ENCODE data around the gene CPT1B.
A peak's percentile ranks its signal among the peaks of the same experiment; 100 is the strongest.

The CPT1B gene

GRCh38 chr22:50601669-50602337 lies 23.6 kb upstream of the CPT1B start:
- Histone ChIP-seq H3K4me1 (ENCODE audit: control insufficient read depth in 2 of 2, insufficient read depth in 1 of 2, low read depth in 1 of 2, low read length in 2 of 2) (peaks cover 8 to 12% of the 10 kb centered on the region in 2 donors), H3K27me3 (ENCODE audit: control insufficient read depth in 3 of 3, insufficient read depth in 3 of 3, low read depth in 1 of 3, low read length in 3 of 3) (peaks cover 0 to 17% (median 0%) of the 10 kb centered on the region in 3 experiments), H2BK12ac (ENCODE audit: low read length) (no peak overlapping the region), H3K4me3 (ENCODE audit: low read length in 2 of 2) (peak overlapping the region in 1 of 2 donors; percentile 46), H2BK120ac (ENCODE audit: low read depth, low read length) (no peak overlapping the region), H3K27ac (replicated peaks; ENCODE audit: low read length) (no peak overlapping the region), H3K9ac (ENCODE audit: low read depth, low read length, poor library complexity) (no peak overlapping the region), H3K9me3 (replicated peaks in 1 of 2; ENCODE audit: control insufficient read depth in 2 of 2, insufficient read depth in 1 of 2, low read depth in 1 of 2, low read length in 2 of 2) (no peaks in the 10 kb centered on the region), H3K4ac (ENCODE audit: low read length) (no peak overlapping the region), H3K23ac (ENCODE audit: low read depth, low read length, poor library complexity) (peak overlapping the region; percentile 52), H2AFZ (ENCODE audit: low read length) (no peak overlapping the region), H4K8ac (ENCODE audit: low read depth, low read length) (no peak overlapping the region), H3K36me3 (replicated peaks in 1 of 2; ENCODE audit: control insufficient read depth in 2 of 2, insufficient read depth in 2 of 2, low read length in 2 of 2) (peaks cover 0 to 24% of the 10 kb centered on the region in 2 donors), H3K4me2 (ENCODE audit: insufficient read depth, low read length, poor library complexity, severe bottlenecking) (no peak overlapping the region), H3K79me1 (ENCODE audit: low read depth, low read length) (peaks cover 2% of the 10 kb centered on the region), H2BK5ac (ENCODE audit: low read length) (no peak overlapping the region), H4K91ac (ENCODE audit: low read depth, low read length, poor library complexity) (no peak overlapping the region), H2BK15ac (ENCODE audit: low read length) (no peak overlapping the region), H3K14ac (ENCODE audit: low read length) (no peak overlapping the region), H2AK5ac (ENCODE audit: low read depth, low read length) (no peak overlapping the region), H3K18ac (ENCODE audit: low read length) (no peak overlapping the region)
- no CpG with 5 or more reads among the region's 12 CpGs for WGBS, 2 donors (ENCODE audit: extremely low coverage in 2 of 2, insufficient read length in 2 of 2, insufficient replicate concordance in 1 of 2)
- no peak for DNase-seq (ENCODE audit: low spot score)

GRCh38 chr22:50600967-50601668 lies 22.9 kb upstream of the CPT1B start:
- no peak for DNase-seq (ENCODE audit: low spot score)
- Histone ChIP-seq H3K9me3 (replicated peaks in 1 of 2; ENCODE audit: control insufficient read depth in 2 of 2, insufficient read depth in 1 of 2, low read depth in 1 of 2, low read length in 2 of 2) (no peaks in the 10 kb centered on the region), H3K4me3 (ENCODE audit: low read length in 2 of 2) (peak overlapping the region; percentile 46 to 77), H3K36me3 (replicated peaks in 1 of 2; ENCODE audit: control insufficient read depth in 2 of 2, insufficient read depth in 2 of 2, low read length in 2 of 2) (peaks cover 0 to 20% of the 10 kb centered on the region in 2 donors), H4K91ac (ENCODE audit: low read depth, low read length, poor library complexity) (no peak overlapping the region), H2AFZ (ENCODE audit: low read length) (peak overlapping the region; percentile 93), H2BK12ac (ENCODE audit: low read length) (no peak overlapping the region), H3K4me2 (ENCODE audit: insufficient read depth, low read length, poor library complexity, severe bottlenecking) (peak overlapping the region; percentile 57), H3K23ac (ENCODE audit: low read depth, low read length, poor library complexity) (peak overlapping the region; percentile 55), H3K14ac (ENCODE audit: low read length) (no peak overlapping the region), H3K9ac (ENCODE audit: low read depth, low read length, poor library complexity) (peak overlapping the region; percentile 50), H2BK5ac (ENCODE audit: low read length) (no peak overlapping the region), H4K8ac (ENCODE audit: low read depth, low read length) (no peak overlapping the region), H2BK120ac (ENCODE audit: low read depth, low read length) (no peak overlapping the region), H2AK5ac (ENCODE audit: low read depth, low read length) (no peak overlapping the region), H3K18ac (ENCODE audit: low read length) (peak overlapping the region; percentile 57), H3K27ac (replicated peaks; ENCODE audit: low read length) (no peak overlapping the region), H3K79me1 (ENCODE audit: low read depth, low read length) (peaks cover 2% of the 10 kb centered on the region), H2BK15ac (ENCODE audit: low read length) (no peak overlapping the region), H3K4me1 (ENCODE audit: control insufficient read depth in 2 of 2, insufficient read depth in 1 of 2, low read depth in 1 of 2, low read length in 2 of 2) (peaks cover 8 to 12% of the 10 kb centered on the region in 2 donors), H3K4ac (ENCODE audit: low read length) (no peak overlapping the region), H3K27me3 (ENCODE audit: control insufficient read depth in 3 of 3, insufficient read depth in 3 of 3, low read depth in 1 of 3, low read length in 3 of 3) (peaks cover 0 to 17% (median 0%) of the 10 kb centered on the region in 3 experiments)
- no CpG with 5 or more reads among the region's 52 CpGs for WGBS, 2 donors (ENCODE audit: extremely low coverage in 2 of 2, insufficient read length in 2 of 2, insufficient replicate concordance in 1 of 2)

- Histone ChIP-seq H3K79me1 (ENCODE audit: low read depth, low read length) (peaks cover 2% of the 10 kb centered on the region), H3K27ac (replicated peaks; ENCODE audit: low read length) (no peak within 1 kb of the TSS), H3K4me3 (ENCODE audit: low read length in 2 of 2) (peak within 1 kb of the TSS; percentile 46 to 77), H3K9ac (ENCODE audit: low read depth, low read length, poor library complexity) (peak within 1 kb of the TSS; percentile 50), H3K36me3 (replicated peaks in 1 of 2; ENCODE audit: control insufficient read depth in 2 of 2, insufficient read depth in 2 of 2, low read length in 2 of 2) (peaks cover 0 to 15% of the 10 kb centered on the region in 2 donors), H4K91ac (ENCODE audit: low read depth, low read length, poor library complexity) (no peak within 1 kb of the TSS), H3K4ac (ENCODE audit: low read length) (no peak within 1 kb of the TSS), H3K4me2 (ENCODE audit: insufficient read depth, low read length, poor library complexity, severe bottlenecking) (peak within 1 kb of the TSS; percentile 66), H2AFZ (ENCODE audit: low read length) (peak within 1 kb of the TSS; percentile 93), H3K14ac (ENCODE audit: low read length) (no peak within 1 kb of the TSS), H3K4me1 (ENCODE audit: control insufficient read depth in 2 of 2, insufficient read depth in 1 of 2, low read depth in 1 of 2, low read length in 2 of 2) (peaks cover 8 to 12% of the 10 kb centered on the region in 2 donors), H2BK120ac (ENCODE audit: low read depth, low read length) (no peak within 1 kb of the TSS), H3K23ac (ENCODE audit: low read depth, low read length, poor library complexity) (peak within 1 kb of the TSS; percentile 55), H3K18ac (ENCODE audit: low read length) (peak within 1 kb of the TSS; percentile 57), H2BK5ac (ENCODE audit: low read length) (no peak within 1 kb of the TSS), H3K9me3 (replicated peaks in 1 of 2; ENCODE audit: control insufficient read depth in 2 of 2, insufficient read depth in 1 of 2, low read depth in 1 of 2, low read length in 2 of 2) (no peaks in the 10 kb centered on the region), H2AK5ac (ENCODE audit: low read depth, low read length) (no peak within 1 kb of the TSS), H2BK15ac (ENCODE audit: low read length) (no peak within 1 kb of the TSS), H2BK12ac (ENCODE audit: low read length) (no peak within 1 kb of the TSS), H4K8ac (ENCODE audit: low read depth, low read length) (no peak within 1 kb of the TSS), H3K27me3 (ENCODE audit: control insufficient read depth in 3 of 3, insufficient read depth in 3 of 3, low read depth in 1 of 3, low read length in 3 of 3) (peaks cover 0 to 17% (median 0%) of the 10 kb centered on the region in 3 experiments)
- DNase-seq (ENCODE audit: low spot score), result no peak
- no CpG with 5 or more reads among the region's 61 CpGs for WGBS, 2 donors (ENCODE audit: extremely low coverage in 2 of 2, insufficient read length in 2 of 2, insufficient replicate concordance in 1 of 2)
Measured at GRCh38 chr22:50600538-50600937, 22.3 kb upstream of the CPT1B start, which contains the start of gene MAPK8IP2. Gene MAPK8IP2 (plus strand): TSS chr22:50600793. CDS start chr22:50600819, 26 bp downstream.
